Kidney epithelial cell (primary cell): ENCODE measurements around the gene TMA7. TPM values are rescaled to one million over a fixed set of nuclear protein-coding genes. Genes with fewer than 3 reads are reported as not detected.

Source experiments
- DNase-seq: peaks from one replicate; pipeline ENCODE4 v3.0.0-alpha.2; 2010; ENCODE audit warnings: low read depth
- H3K27me3 ChIP-seq: 2 replicates; pipeline ENCODE4 v1.6.0; 2011; ENCODE audit warnings: low read length; ENCODE audit not compliant: control insufficient read depth, insufficient read depth
- H3K36me3 ChIP-seq: 2 replicates; pipeline ENCODE4 v1.5.1; 2011; ENCODE audit warnings: low read length; ENCODE audit not compliant: control insufficient read depth, insufficient read depth
- H3K4me3 ChIP-seq: 2 replicates; pipeline ENCODE4 v1.5.1; 2011; ENCODE audit warnings: low read depth, mild to moderate bottlenecking, control low read depth, low read length
- total RNA-seq: library from RNA; depleted of rRNA; stranded (reverse); fragments of >200 nt; gene quantifications from 2 replicates; pipeline ENCODE4 v1.2.3, GENCODE V29; 2015
- TF ChIP-seq, protein P1 (sequence below): IDR thresholded peaks from 2 replicates; pipeline ENCODE4 v1.5.1; 2011; ENCODE audit warnings: mild to moderate bottlenecking, moderate library complexity, low read length, control low read depth, inconsistent platforms; ENCODE audit not compliant: insufficient read depth, poor library complexity, severe bottlenecking

Gene TMA7
- total RNA-seq, 1 donor from 2014 or later = 462 TPM

DNA sequence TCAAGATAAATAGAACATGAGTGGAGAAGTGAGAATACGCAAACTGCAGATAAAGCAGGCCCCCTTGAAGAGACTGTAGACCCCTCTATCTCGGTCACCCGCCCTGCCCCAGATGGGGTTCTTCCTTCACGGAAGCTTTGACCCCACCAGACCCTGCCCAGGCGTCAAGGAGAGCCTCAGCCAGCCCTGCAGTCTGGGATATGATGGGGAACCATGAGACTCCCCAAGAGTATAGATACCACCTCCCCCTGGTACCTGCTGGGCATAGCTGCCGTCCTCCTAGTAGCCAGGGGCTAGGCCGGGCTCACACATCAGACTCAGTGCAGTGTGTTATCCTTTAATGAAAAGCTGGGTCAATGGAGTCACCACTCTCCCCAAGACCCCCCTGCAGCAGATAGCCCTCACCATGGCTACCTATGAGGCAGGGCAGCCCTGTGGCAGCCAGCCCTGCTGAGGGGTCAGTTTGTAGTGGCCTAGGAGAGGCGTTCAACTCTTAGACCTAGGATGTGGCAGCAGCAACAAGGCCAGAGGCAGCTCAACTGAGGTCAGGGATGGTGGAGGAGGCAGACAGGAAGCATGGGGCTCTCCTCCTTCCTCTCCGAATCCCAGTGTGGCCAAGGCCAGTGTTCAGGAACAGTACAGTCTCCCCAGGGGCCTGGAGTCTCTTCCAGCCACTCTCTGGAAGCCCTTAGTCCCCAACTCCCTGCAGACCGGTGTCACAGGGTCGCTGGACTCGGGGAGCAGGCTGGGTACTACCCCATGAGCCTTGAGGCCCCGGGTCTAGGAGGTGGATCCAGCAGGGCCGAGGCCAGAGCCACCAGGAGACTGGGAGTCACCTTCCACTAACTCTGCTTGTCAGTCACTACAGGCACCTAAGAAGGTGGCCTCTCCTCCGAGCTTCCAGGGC, 36.3 kb upstream of the TMA7 start:
- peaks cover 5% of the 10 kb centered on the region for H3K36me3 ChIP-seq

DNA sequence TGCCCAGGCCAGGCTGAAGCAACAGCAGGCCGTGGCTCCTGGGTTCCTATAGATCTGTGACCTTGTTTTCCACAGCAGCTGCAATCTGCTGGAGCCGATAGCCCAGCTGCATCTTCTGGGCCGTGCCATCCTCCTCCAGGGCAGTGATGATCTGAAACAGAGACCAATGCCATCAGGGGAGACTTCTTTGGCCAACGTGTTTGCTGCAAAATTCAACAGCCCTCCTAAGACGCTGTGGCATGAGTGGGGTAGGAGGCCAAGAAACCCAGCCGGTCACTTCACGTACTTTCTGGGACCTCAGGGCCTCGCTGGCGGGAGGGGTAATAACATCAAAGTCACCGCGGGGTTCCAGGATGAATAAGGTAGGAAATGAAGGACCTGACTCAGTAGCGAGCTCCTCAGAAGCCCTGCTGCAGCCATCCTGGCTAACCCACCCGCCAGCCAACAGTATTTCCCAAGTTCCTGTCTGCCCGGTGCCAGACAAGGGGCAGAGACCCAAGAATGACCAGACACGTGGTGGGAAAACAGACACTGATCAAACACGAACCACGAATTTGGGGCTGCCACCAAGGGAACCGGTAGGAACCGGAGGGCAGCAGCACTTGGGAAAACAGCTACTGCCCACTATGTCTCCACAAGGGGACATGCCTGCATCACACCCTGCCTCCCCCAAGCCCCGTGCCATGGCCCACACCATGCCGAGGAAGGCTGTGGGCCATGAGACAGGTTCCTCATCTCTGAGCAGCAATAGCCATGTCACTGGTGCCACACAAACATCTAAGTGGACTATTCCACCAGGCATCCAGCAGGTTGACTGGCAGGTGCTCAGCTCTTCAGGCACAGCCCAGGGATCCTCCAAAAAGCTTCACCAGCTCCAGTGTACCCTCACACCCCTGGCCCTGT, 35.4 kb upstream of the TMA7 start:
- Histone ChIP-seq H3K36me3 (peaks cover 9% of the 10 kb centered on the region), H3K4me3 (no peak overlapping the region), H3K27me3 (no peaks in the 10 kb centered on the region)
- TF ChIP-seq, protein P1, sequence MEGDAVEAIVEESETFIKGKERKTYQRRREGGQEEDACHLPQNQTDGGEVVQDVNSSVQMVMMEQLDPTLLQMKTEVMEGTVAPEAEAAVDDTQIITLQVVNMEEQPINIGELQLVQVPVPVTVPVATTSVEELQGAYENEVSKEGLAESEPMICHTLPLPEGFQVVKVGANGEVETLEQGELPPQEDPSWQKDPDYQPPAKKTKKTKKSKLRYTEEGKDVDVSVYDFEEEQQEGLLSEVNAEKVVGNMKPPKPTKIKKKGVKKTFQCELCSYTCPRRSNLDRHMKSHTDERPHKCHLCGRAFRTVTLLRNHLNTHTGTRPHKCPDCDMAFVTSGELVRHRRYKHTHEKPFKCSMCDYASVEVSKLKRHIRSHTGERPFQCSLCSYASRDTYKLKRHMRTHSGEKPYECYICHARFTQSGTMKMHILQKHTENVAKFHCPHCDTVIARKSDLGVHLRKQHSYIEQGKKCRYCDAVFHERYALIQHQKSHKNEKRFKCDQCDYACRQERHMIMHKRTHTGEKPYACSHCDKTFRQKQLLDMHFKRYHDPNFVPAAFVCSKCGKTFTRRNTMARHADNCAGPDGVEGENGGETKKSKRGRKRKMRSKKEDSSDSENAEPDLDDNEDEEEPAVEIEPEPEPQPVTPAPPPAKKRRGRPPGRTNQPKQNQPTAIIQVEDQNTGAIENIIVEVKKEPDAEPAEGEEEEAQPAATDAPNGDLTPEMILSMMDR = no peak
- DNase-seq = no peak

More for the DNA sequence above, 36.3 kb upstream of the TMA7 start:
- no peak for DNase-seq
- TF ChIP-seq, protein P1 = no peak
- Histone ChIP-seq H3K27me3 (no peaks in the 10 kb centered on the region), H3K4me3 (no peak overlapping the region)

- TF ChIP-seq, protein P1 = no peak
- no peak overlapping the region for H3K4me3 ChIP-seq
- no peaks in the 10 kb centered on the region for H3K27me3 ChIP-seq
- H3K36me3 ChIP-seq = peaks cover 9% of the 10 kb centered on the region
- DNase-seq = no peak
These were observed 34.6 kb upstream of the TMA7 start for GRCh38 chr3:48405343-48405881.

DNA sequence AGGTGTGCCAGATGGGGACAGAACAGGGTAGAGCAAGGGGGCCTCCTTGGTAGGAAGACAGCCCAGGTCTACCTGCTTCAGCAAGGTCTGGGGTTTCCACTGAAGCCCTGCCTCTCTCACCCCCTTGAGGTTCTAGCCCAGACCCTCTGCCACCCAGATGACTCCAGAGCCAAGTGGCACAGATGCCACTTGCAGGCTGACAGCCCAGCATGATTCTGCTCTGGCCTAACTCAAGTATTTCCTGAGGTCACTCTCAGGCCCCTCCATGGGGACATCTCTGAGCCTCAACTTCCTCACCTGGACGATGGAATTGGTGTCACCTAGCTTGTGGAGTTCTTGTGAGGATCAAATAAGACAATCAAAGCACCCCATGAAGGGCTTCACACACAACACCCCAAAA, 34.1 kb upstream of the TMA7 start:
- no peak for DNase-seq
- TF ChIP-seq, protein P1 = no peak
- Histone ChIP-seq H3K36me3 (peaks cover 12% of the 10 kb centered on the region), H3K27me3 (no peaks in the 10 kb centered on the region), H3K4me3 (no peak overlapping the region)

- H3K36me3 ChIP-seq = peaks cover 13% of the 10 kb centered on the region
- H3K4me3 ChIP-seq = no peak overlapping the region
- DNase-seq = no peak
- no peaks in the 10 kb centered on the region for H3K27me3 ChIP-seq
- TF ChIP-seq, protein P1 = no peak
These were observed 33.3 kb upstream of the TMA7 start for GRCh38 chr3:48406443-48407431.
